ENCODE results near the gene RABEP2. TPM values are rescaled to one million over a fixed set of nuclear protein-coding genes. Genes with fewer than 3 reads are reported as not detected.
"Not testable (repeated sequence)": the region's sequence is repeated elsewhere in the genome, so short reads cannot be mapped to it uniquely, and the experiment has no call there.

Gene RABEP2
- total and polyA plus RNA-seq, 5 experiments from 2014 or later, result 2.8 to 35.7 (median 6.5) TPM

GRCh38 chr16:28874406-28874805 lies 50.6 kb downstream of the RABEP2 start:
- DNase-seq, result no peak
- Mint-ChIP-seq H3K4me3 (no peak overlapping the region), H3K27me3 (no peaks in the 10 kb centered on the region), H3K4me1 (peaks cover 6 to 20% (median 8%) of the 10 kb centered on the region in 4 donors), H3K9me3 (no peaks in the 10 kb centered on the region), H3K27ac (peak overlapping the region in 1 of 10 donors; percentile 87), H3K36me3 (peaks cover 0 to 30% (median 3%) of the 10 kb centered on the region in 3 donors)
- no peak for ATAC-seq
- POLR2A ChIA-PET, result interaction anchor here (0.6 to 1.2 kb wide), 6 partner anchors 12 to 1774 kb away, joined by 3 to 8 read pairs (median 4); no protein-coding TSS in a partner anchor

- DNase-seq (peak; percentile 32 to 76 (median 59)), ATAC-seq (peak; percentile 94 to 97)
- Mint-ChIP-seq H3K36me3 (peaks cover 0 to 37% (median 3%) of the 10 kb centered on the region in 3 donors), H3K9me3 (no peaks in the 10 kb centered on the region), H3K4me1 (peaks cover 0 to 12% (median 2%) of the 10 kb centered on the region in 4 donors), H3K27ac (peak overlapping the region in 1 of 10 donors; percentile 44), H3K27me3 (no peaks in the 10 kb centered on the region), H3K4me3 (no peak overlapping the region)
- POLR2A ChIA-PET, result interaction anchor here (0.5 to 1.3 kb wide), 3 partner anchors 11 to 149 kb away, joined by 4 to 5 read pairs (median 4); no protein-coding TSS in a partner anchor
Measured at GRCh38 chr16:28873543-28874201, 51.4 kb downstream of the RABEP2 start.

GRCh38 chr16:28872952-28873351 lies 52.1 kb downstream of the RABEP2 start:
- peaks cover 0 to 43% (median 3%) of the 10 kb centered on the region in 3 donors for H3K36me3 Mint-ChIP-seq
- POLR2A ChIA-PET, result interaction anchor here (0.5 to 1.3 kb wide), 3 partner anchors 10 to 150 kb away, joined by 4 to 5 read pairs (median 4); no protein-coding TSS in a partner anchor
- peak overlapping the region in 1 of 10 donors; percentile 11 for H3K27ac Mint-ChIP-seq
- H3K4me1 Mint-ChIP-seq, result peaks cover 0 to 12% (median 2%) of the 10 kb centered on the region in 4 donors
- no peaks in the 10 kb centered on the region for H3K9me3 Mint-ChIP-seq
- H3K27me3 Mint-ChIP-seq, result no peaks in the 10 kb centered on the region
- DNase-seq, result no peak
- ATAC-seq, result no peak
- H3K4me3 Mint-ChIP-seq, result no peak overlapping the region

- no peak overlapping the region for H3K4me3 Mint-ChIP-seq
- POLR2A ChIA-PET, result interaction anchor here (0.6 to 1.1 kb wide), 3 partner anchors 28 to 1637 kb away, joined by 3 to 4 read pairs (median 4); no protein-coding TSS in a partner anchor
Measured at GRCh38 chr16:28869201-28869600, 55.8 kb downstream of the RABEP2 start.

GRCh38 chr16:28867646-28868045 lies 57.4 kb downstream of the RABEP2 start:
- not testable (repeated sequence) for H3K27ac Mint-ChIP-seq, H3K4me3 Mint-ChIP-seq, DNase-seq, H3K9me3 Mint-ChIP-seq, H3K27me3 Mint-ChIP-seq, ATAC-seq
- H3K36me3 Mint-ChIP-seq, result peaks cover 0 to 51% (median 5%) of the 10 kb centered on the region in 3 donors
- peaks cover 19 to 39% (median 32%) of the 10 kb centered on the region in 4 donors for H3K4me1 Mint-ChIP-seq
- POLR2A ChIA-PET, result interaction anchor here (6.9 kb wide), 1 partner anchor 21 kb away, joined by 165 read pairs; the partner anchor contains the start of gene TUFM

More at GRCh38 chr16:28869201-28869600, 55.8 kb downstream of the RABEP2 start:
- Mint-ChIP-seq H3K27ac (no peak overlapping the region), H3K4me1 (peaks cover 15 to 29% (median 22%) of the 10 kb centered on the region in 4 donors), H3K27me3 (no peaks in the 10 kb centered on the region), H3K9me3 (no peaks in the 10 kb centered on the region), H3K36me3 (peaks cover 0 to 56% (median 5%) of the 10 kb centered on the region in 3 donors)
- ATAC-seq (no peak), DNase-seq (no peak)

- POLR2A ChIA-PET, result interaction anchor here (6.9 kb wide), 1 partner anchor 21 kb away, joined by 165 read pairs; the partner anchor contains the start of gene TUFM
- H3K27me3 Mint-ChIP-seq, result no peaks in the 10 kb centered on the region
- ATAC-seq (no peak), DNase-seq (no peak)
- peaks cover 0 to 51% (median 5%) of the 10 kb centered on the region in 3 donors for H3K36me3 Mint-ChIP-seq
- no peaks in the 10 kb centered on the region for H3K9me3 Mint-ChIP-seq
- H3K4me1 Mint-ChIP-seq, result peaks cover 19 to 39% (median 31%) of the 10 kb centered on the region in 4 donors
- peak overlapping the region in 1 of 10 donors; percentile 10 for H3K4me3 Mint-ChIP-seq
- H3K27ac Mint-ChIP-seq, result no peak overlapping the region
Measured at GRCh38 chr16:28867241-28867640, 57.8 kb downstream of the RABEP2 start.

- Mint-ChIP-seq H3K4me1 (peaks cover 19 to 42% (median 35%) of the 10 kb centered on the region in 4 donors), H3K27ac (peak overlapping the region in 3 of 10 donors; percentile 46 to 73 (median 69))
- POLR2A ChIA-PET, result interaction anchor here (5.6 to 6.9 kb wide), 2 partner anchors 20 to 44 kb away, joined by 46 to 165 read pairs; partner anchors contain the start of genes ATXN2L and TUFM
Measured at GRCh38 chr16:28866454-28866804, 58.6 kb downstream of the RABEP2 start.

GRCh38 chr16:28865722-28866453 lies 59.1 kb downstream of the RABEP2 start:
- Mint-ChIP-seq H3K4me1 (peaks cover 19 to 42% (median 35%) of the 10 kb centered on the region in 4 donors), H3K36me3 (peaks cover 0 to 45% (median 5%) of the 10 kb centered on the region in 3 donors)

More at GRCh38 chr16:28866454-28866804, 58.6 kb downstream of the RABEP2 start:
- ATAC-seq (no peak), DNase-seq (no peak)
- no peaks in the 10 kb centered on the region for H3K27me3 Mint-ChIP-seq
- H3K4me3 Mint-ChIP-seq, result peak overlapping the region in 5 of 10 donors; percentile 7 to 58 (median 33)
- H3K36me3 Mint-ChIP-seq, result peaks cover 0 to 50% (median 5%) of the 10 kb centered on the region in 3 donors
- H3K9me3 Mint-ChIP-seq, result no peaks in the 10 kb centered on the region

GRCh38 chr16:28865001-28865688 lies 59.9 kb downstream of the RABEP2 start:
- peaks cover 0 to 38% (median 3%) of the 10 kb centered on the region in 3 donors for H3K36me3 Mint-ChIP-seq
- no peaks in the 10 kb centered on the region for H3K27me3 Mint-ChIP-seq
- ATAC-seq (no peak), DNase-seq (no peak)
- POLR2A ChIA-PET, result interaction anchor here (1.0 to 6.9 kb wide), 6 partner anchors 14 to 80 kb away, joined by 3 to 165 read pairs (median 24); partner anchors contain the start of genes ATXN2L, RABEP2 and TUFM
- H3K9me3 Mint-ChIP-seq, result no peaks in the 10 kb centered on the region
- H3K4me3 Mint-ChIP-seq, result peak overlapping the region; percentile 98 to 100 (median 98)
- peaks cover 18 to 41% (median 35%) of the 10 kb centered on the region in 4 donors for H3K4me1 Mint-ChIP-seq
- H3K27ac Mint-ChIP-seq, result peak overlapping the region in 9 of 10 donors; percentile 29 to 100 (median 97)

More at GRCh38 chr16:28865722-28866453, 59.1 kb downstream of the RABEP2 start:
- no peaks in the 10 kb centered on the region for H3K27me3 Mint-ChIP-seq
- ATAC-seq, result no peak
- peak overlapping the region in 6 of 10 donors; percentile 9 to 100 (median 50) for H3K27ac Mint-ChIP-seq
- no peaks in the 10 kb centered on the region for H3K9me3 Mint-ChIP-seq
- POLR2A ChIA-PET, result interaction anchor here (1.0 to 6.9 kb wide), 4 partner anchors 13 to 79 kb away, joined by 3 to 165 read pairs (median 26); partner anchors contain the start of genes ATXN2L and TUFM
- peak overlapping the region in 4 of 10 donors; percentile 7 to 55 (median 21) for H3K4me3 Mint-ChIP-seq
- DNase-seq, result no peak

GRCh38 chr16:28863929-28864793 lies 60.9 kb downstream of the RABEP2 start:
- Mint-ChIP-seq H3K27me3 (no peaks in the 10 kb centered on the region), H3K4me3 (peak overlapping the region; percentile 98 to 100 (median 98)), H3K4me1 (peaks cover 17 to 39% (median 34%) of the 10 kb centered on the region in 4 donors), H3K9me3 (no peaks in the 10 kb centered on the region), H3K27ac (peak overlapping the region; percentile 96 to 100 (median 99)), H3K36me3 (peaks cover 0 to 28% (median 2%) of the 10 kb centered on the region in 3 donors)
- POLR2A ChIA-PET, result interaction anchor here (0.6 to 6.9 kb wide), 15 partner anchors 11 to 383 kb away, joined by 3 to 165 read pairs (median 5); partner anchors contain the start of genes APOBR, ATXN2L, CLN3 and RABEP2
- DNase-seq, result peak in 5 of 10 donors; percentile 17 to 29 (median 21)
- no peak for ATAC-seq

All from naive thymus-derived CD8-positive, alpha-beta T cell (primary cell).